Stimulated activated naive CD8-positive, alpha-beta T cell treated with anti-CD3 and anti-CD28 coated beads, Interleukin-15, amount 100 ng/mL, for 72 hours (primary cell): ENCODE data around the gene GPRASP3.
A peak's percentile ranks its signal among the peaks of the same experiment; 100 is the strongest.

Experiments used
- ATAC-seq: fragments of 150-1000 bp; cut with Tn5 transposase; 2 replicates; pipeline ENCODE4 v1.10.0; 2021; ENCODE audit warnings: mild to moderate bottlenecking, moderate library complexity
- DNase-seq, 2 donors: peaks; one replicate each; pipeline ENCODE4 v3.0.0; 2021 to 2022
- H3K27ac Mint-ChIP-seq, 2 donors: one replicate each; pipeline ENCODE4 v1.8.0; 2022; ENCODE audit warnings: mild to moderate bottlenecking in 2 of 2, mixed read lengths in 2 of 2, moderate library complexity in 2 of 2
- H3K27me3 Mint-ChIP-seq: one replicate; pipeline ENCODE4 v1.8.0; 2022; ENCODE audit warnings: mixed read lengths
- H3K4me1 Mint-ChIP-seq: one replicate; pipeline ENCODE4 v1.8.0; 2022; ENCODE audit warnings: mild to moderate bottlenecking, mixed read lengths
- H3K4me3 Mint-ChIP-seq, 2 donors: one replicate each; pipeline ENCODE4 v1.8.0; 2022; ENCODE audit warnings: mild to moderate bottlenecking in 2 of 2, mixed read lengths in 2 of 2, moderate library complexity in 1 of 2
- H3K9me3 Mint-ChIP-seq, 2 donors: one replicate each; pipeline ENCODE4 v1.8.0; 2022; ENCODE audit warnings: mixed read lengths in 2 of 2

The GPRASP3 gene

GRCh38 chrX:102723456-102723855, 2.9 kb downstream of the GPRASP3 start:
- DNase-seq (no peak), ATAC-seq (no peak)
- no peaks in the 10 kb centered on the region for H3K27me3 Mint-ChIP-seq
- H3K4me3 Mint-ChIP-seq: no peak overlapping the region
- H3K27ac Mint-ChIP-seq: no peak overlapping the region
- H3K9me3 Mint-ChIP-seq: no peaks in the 10 kb centered on the region
- peaks cover 12% of the 10 kb centered on the region for H3K4me1 Mint-ChIP-seq

GRCh38 chrX:102727761-102728160, 7.2 kb downstream of the GPRASP3 start:
- no peaks in the 10 kb centered on the region for H3K4me1 Mint-ChIP-seq
- no peak for ATAC-seq
- H3K27me3 Mint-ChIP-seq: no peaks in the 10 kb centered on the region
- H3K27ac Mint-ChIP-seq: no peak overlapping the region
- no peak overlapping the region for H3K4me3 Mint-ChIP-seq
- no peak for DNase-seq
- no peaks in the 10 kb centered on the region for H3K9me3 Mint-ChIP-seq

GRCh38 chrX:102728646-102729045, 8.1 kb downstream of the GPRASP3 start:
- Mint-ChIP-seq H3K4me1 (no peaks in the 10 kb centered on the region), H3K9me3 (no peaks in the 10 kb centered on the region), H3K27me3 (no peaks in the 10 kb centered on the region), H3K27ac (no peak overlapping the region), H3K4me3 (no peak overlapping the region)
- ATAC-seq (no peak), DNase-seq (no peak)

GRCh38 chrX:102739657-102740056, 19.1 kb downstream of the GPRASP3 start:
- Mint-ChIP-seq H3K4me1 (peaks cover 4% of the 10 kb centered on the region), H3K9me3 (no peaks in the 10 kb centered on the region), H3K4me3 (no peak overlapping the region), H3K27ac (peak overlapping the region; percentile 36 to 40), H3K27me3 (no peaks in the 10 kb centered on the region)
- no peak for DNase-seq
- ATAC-seq: no peak

- no peak for DNase-seq
- Mint-ChIP-seq H3K9me3 (no peaks in the 10 kb centered on the region), H3K27me3 (no peaks in the 10 kb centered on the region), H3K4me3 (peak overlapping the region in 1 of 2 donors; percentile 6), H3K27ac (no peak overlapping the region), H3K4me1 (peaks cover 15% of the 10 kb centered on the region)
- peak; percentile 75 for ATAC-seq
Measured at GRCh38 chrX:102744307-102744706, 23.8 kb downstream of the GPRASP3 start.

- DNase-seq: no peak
- peak overlapping the region; percentile 87 to 92 for H3K4me3 Mint-ChIP-seq
- no peak overlapping the region for H3K27ac Mint-ChIP-seq
- peak; percentile 24 for ATAC-seq
- H3K27me3 Mint-ChIP-seq: no peaks in the 10 kb centered on the region
- no peaks in the 10 kb centered on the region for H3K9me3 Mint-ChIP-seq
- peaks cover 15% of the 10 kb centered on the region for H3K4me1 Mint-ChIP-seq
Measured at GRCh38 chrX:102745513-102745856, 24.9 kb downstream of the GPRASP3 start.

GRCh38 chrX:102745857-102746584, 25.5 kb downstream of the GPRASP3 start:
- ATAC-seq (peak; percentile 69), DNase-seq (peak in 1 of 2 donors; percentile 13)
- no peaks in the 10 kb centered on the region for H3K9me3 Mint-ChIP-seq
- peaks cover 15% of the 10 kb centered on the region for H3K4me1 Mint-ChIP-seq
- no peaks in the 10 kb centered on the region for H3K27me3 Mint-ChIP-seq
- H3K27ac Mint-ChIP-seq: peak overlapping the region; percentile 81 to 85
- H3K4me3 Mint-ChIP-seq: peak overlapping the region; percentile 87 to 92

- Mint-ChIP-seq H3K4me1 (peaks cover 5% of the 10 kb centered on the region), H3K9me3 (no peaks in the 10 kb centered on the region), H3K27me3 (no peaks in the 10 kb centered on the region), H3K4me3 (no peak overlapping the region), H3K27ac (peak overlapping the region in 1 of 2 donors; percentile 27)
- DNase-seq (no peak), ATAC-seq (no peak)
Measured at GRCh38 chrX:102765217-102765616, 44.7 kb downstream of the GPRASP3 start.

GRCh38 chrX:102765809-102766208, 45.3 kb downstream of the GPRASP3 start:
- no peaks in the 10 kb centered on the region for H3K27me3 Mint-ChIP-seq
- H3K4me1 Mint-ChIP-seq: peaks cover 6% of the 10 kb centered on the region
- no peak overlapping the region for H3K27ac Mint-ChIP-seq
- DNase-seq (no peak), ATAC-seq (no peak)
- H3K4me3 Mint-ChIP-seq: no peak overlapping the region
- no peaks in the 10 kb centered on the region for H3K9me3 Mint-ChIP-seq

GRCh38 chrX:102767287-102767686, 46.7 kb downstream of the GPRASP3 start:
- ATAC-seq (no peak), DNase-seq (no peak)
- Mint-ChIP-seq H3K27me3 (no peaks in the 10 kb centered on the region), H3K4me3 (no peak overlapping the region), H3K9me3 (no peaks in the 10 kb centered on the region), H3K27ac (no peak overlapping the region), H3K4me1 (peaks cover 6% of the 10 kb centered on the region)

- Mint-ChIP-seq H3K9me3 (no peaks in the 10 kb centered on the region), H3K4me3 (peak overlapping the region; percentile 98 to 99), H3K27ac (peak overlapping the region; percentile 97 to 99), H3K4me1 (peaks cover 6% of the 10 kb centered on the region), H3K27me3 (no peaks in the 10 kb centered on the region)
- ATAC-seq (peak; percentile 96), DNase-seq (peak; percentile 71 to 80)
Measured at GRCh38 chrX:102768987-102769761, 48.6 kb downstream of the GPRASP3 start.
